Germinal center (tissue), 1 donor: ENCODE results near the gene RPL29.
A peak's percentile ranks its signal among the peaks of the same experiment; 100 is the strongest.
"Not testable (repeated sequence)": the region's sequence is repeated elsewhere in the genome, so short reads cannot be mapped to it uniquely, and the experiment has no call there.

ENCODE experiments used
- DNase-seq: peaks from one replicate; pipeline ENCODE4 v3.0.0; 2012; ENCODE audit warnings: mixed read lengths, low spot score

The RPL29 gene

DNA sequence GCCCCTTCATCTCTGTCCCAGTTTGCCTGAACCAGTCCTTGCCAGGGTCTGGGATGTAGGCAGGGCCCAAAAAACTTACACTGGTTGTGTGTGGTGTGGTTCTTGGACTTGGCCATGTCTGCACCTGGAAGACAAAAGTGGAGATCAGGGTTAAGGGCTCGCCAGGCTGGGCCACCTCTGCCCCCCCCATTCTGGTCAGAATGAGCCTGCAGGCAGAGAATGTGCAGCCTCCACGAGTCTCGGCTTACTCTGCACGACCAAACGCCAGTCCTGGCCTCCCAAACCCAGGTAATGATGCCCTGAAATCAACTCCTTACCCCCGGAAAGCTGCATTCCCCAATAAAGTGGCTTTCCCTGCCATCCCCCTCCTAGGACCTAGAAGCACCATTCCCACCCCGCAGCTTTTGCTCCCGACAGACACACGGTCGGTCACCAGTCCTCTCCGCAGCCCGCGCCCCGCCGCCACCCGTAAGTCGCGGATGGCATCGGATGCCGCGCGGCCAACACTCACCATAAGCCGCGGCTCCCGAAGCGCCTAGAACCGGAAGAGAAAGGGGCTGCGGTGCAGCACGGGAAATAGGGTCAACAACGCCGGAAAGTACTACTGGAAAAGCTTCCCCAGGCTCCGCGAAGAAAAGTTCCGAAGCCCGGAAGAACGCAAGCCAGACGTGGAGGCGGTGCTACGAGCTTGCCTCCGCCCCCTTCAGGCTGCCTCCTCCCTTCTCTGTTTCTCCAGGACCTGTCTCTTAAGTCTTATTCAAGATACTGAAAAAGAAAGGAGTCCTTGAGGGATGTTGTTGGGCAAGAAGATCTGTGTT, at the start of gene RPL29:
Gene RPL29, minus strand, starts transcription at position 550 of the 818 bp plus-strand sequence. Its CDS starts 434 bp downstream, at position 116.
- DNase-seq, result peak; percentile 92

DNA sequence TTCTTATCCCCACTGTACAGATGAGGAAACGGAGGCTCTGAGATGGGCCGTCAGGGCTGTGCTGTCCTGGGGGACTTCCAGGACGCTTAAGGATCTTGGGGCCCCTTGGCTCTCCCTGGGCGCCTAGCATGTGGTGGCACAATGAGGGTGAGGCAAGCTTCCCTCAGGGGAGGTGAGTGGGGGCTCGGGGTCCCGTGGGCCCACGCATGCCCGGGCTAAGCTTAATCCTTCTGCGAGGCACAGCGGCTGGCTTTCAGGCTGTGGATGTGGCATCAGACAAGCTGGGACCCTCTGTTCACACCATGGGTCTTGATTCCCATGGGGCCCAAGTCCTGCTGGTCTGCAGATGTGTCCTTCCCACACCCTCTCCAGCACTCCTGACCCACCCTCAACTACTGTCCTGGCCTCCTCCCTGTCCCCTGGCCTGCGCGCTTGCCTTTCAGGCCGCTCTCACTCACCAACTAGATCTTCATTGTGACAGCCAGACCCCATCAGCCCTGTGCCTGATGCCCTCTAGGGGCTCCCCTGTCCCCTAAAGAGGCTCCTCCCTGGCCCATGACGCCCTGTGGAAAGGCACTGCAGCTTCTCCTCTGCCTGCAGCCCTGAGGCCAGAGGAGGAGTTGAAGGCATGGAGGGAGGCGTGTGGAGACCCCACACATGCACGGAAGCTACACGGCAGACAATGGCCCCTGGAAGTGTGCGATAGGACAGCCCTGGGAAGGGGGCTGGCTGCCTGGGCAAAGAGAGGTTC, 49.3 kb upstream of the RPL29 start:
- DNase-seq, result no peak

GRCh38 chr3:52043750-52044149, 48.1 kb upstream of the RPL29 start:
- DNase-seq, result no peak

- not testable (repeated sequence) for DNase-seq
Measured at GRCh38 chr3:52043039-52043438, 47.3 kb upstream of the RPL29 start.

DNA sequence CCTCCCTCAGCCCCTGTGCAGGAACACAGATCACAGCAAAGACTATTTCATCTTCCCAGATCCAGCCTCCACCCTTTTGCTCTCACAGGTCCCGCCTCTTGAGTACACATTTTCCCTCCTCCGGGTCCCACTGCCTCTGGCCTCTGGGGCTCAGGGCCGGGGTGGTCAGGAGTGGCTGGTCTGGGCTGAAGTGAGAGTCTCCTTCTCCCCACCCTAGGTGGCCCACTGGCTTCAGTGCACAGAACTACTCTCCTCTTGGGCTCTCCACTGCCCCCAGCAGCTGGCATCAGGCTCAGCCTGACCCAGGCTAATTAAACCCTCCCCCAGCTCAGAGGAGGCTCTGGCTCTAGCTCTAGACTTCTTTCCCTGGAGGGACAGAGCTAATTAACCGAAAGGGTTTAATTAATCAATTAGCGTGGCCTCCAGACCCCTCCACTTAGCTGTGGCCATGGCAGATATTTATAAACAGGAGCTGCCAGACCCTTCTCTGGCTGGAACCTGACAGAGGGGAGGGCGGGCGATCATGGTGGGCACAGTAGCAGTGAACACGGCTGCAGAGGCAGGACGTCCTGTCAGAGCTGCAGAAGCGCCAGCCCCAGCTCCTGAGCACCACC, 45.5 kb upstream of the RPL29 start:
- no peak for DNase-seq

- no peak for DNase-seq
Measured at GRCh38 chr3:52040600-52040999, 44.9 kb upstream of the RPL29 start.

DNA sequence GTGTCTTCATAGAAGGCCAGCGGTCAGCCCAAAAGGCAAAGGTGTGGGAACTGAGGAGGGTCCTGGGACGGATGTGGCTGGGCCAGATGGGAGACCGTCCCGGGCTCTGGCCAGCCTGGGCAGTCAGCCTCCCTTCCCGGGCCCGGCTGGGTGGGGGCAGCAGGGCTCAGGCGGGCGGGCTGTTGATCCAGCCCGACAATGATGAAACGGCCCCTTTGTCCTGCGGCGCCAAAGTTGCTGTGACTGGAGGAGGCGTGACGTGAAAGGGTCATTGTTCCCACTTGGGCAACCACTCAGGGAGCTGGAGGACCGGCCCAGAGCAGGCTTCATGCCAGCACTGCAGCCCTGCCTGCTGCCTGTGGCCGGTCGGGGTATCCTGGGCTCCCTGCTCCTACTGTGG, 44.2 kb upstream of the RPL29 start:
- DNase-seq, result no peak

DNA sequence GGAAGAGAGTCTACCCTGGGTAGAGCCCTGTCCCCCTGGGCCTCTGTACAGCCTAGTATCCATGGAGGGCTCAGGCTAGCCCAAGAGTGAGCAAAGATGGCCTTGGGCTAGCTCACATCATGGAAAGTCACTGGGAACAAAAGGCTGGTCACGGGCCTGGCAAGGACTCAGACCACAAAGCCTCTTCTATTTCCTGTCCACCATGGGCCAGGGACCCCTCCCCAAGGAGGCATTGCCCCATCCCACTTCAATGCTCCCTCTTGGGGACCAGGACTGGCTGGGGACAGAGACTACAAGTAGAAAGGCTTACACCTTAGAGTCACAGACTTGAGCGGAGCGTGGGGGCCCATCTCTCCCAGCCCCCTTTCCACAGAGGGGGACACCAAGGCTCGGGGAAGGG, 43.7 kb upstream of the RPL29 start:
- DNase-seq, result no peak

GRCh38 chr3:52038227-52038626, 42.5 kb upstream of the RPL29 start:
- DNase-seq, result no peak

GRCh38 chr3:52037291-52037690, 41.6 kb upstream of the RPL29 start:
- DNase-seq, result no peak

DNA sequence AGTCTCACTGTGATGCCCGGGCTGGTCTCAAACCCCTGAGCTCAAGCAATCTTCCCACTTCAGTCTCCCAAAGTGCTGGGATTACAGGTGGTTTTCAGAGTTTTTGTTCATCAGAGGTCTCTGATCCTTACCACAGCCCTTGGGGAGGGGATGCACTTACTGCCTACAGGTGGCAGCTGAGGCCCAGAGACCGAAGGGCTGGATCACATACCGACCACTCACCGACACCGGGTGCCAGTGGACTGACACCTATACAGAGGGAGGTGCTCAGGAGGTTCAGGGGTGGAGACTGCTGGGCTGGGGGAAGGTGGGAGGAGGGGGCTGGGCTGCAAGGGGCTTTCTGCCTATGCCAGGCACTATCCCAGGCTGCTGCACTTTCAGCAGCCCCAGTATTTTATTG, 41.1 kb upstream of the RPL29 start:
- DNase-seq, result no peak

GRCh38 chr3:52036222-52036694, 40.6 kb upstream of the RPL29 start:
- DNase-seq, result no peak

DNA sequence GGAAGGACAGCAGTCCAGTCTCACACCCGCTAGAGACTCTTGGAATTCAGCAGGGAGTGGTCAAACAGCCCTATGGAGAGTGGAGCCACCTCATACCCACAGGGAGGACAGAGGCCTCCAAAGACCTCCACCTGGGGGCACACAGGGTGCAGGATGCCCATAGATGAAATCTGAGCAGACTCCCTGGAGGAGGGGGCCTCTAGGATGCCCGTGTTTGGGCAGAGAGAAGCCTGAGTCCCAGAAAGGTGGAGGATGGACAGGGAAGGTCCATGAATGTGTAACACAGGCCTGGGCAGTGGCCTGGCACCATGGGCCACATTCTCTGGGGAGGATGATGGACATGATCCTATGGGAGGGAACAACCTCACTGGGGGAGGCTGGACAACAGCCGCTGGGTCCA, 39.0 kb upstream of the RPL29 start:
- no peak for DNase-seq

DNA sequence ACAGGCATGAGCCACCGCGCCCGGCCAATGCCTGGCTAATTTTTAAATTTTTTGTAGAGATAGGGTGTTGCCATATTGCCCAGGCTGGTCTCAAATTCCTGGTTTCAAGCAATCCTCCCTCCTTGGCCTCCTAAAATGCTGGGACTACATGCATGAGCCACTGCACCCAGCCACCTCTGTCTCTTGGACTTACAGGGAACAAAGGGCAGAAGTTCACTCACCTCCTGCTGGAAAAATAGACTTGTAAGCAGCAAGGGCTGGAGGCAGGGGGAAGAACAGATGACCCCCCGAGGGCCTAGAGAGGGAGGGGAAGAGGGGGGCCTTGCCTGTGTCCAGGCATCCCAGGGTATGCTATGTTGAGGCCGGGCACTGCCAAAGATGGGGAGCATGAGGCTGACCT, 38.5 kb upstream of the RPL29 start:
- DNase-seq, result no peak

DNA sequence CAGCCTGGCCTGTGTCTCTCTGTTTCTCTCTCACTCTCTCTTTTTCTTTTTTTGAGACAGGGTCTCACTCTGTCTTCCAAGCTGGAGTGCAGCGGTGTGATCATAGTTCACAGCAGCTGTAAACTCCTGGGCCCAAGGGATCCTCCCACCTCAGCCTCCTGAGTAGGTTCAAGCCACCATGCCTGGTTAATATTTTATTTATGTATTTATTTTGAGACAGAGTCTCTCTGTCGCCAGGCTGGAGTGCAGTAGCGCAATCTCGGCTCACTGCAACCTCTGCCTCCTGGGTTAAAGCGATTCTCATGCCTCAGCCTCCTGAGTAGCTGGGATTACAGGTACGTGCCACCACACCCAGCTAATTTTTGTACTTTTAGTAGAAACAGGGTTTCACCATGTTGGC, 38.1 kb upstream of the RPL29 start:
- not testable (repeated sequence) for DNase-seq

- no peak for DNase-seq
Measured at GRCh38 chr3:52032702-52033408, 37.2 kb upstream of the RPL29 start.

- DNase-seq, result no peak
Measured at GRCh38 chr3:52031896-52032295, 36.2 kb upstream of the RPL29 start.

GRCh38 chr3:52030714-52031310, 35.1 kb upstream of the RPL29 start:
- no peak for DNase-seq

DNA sequence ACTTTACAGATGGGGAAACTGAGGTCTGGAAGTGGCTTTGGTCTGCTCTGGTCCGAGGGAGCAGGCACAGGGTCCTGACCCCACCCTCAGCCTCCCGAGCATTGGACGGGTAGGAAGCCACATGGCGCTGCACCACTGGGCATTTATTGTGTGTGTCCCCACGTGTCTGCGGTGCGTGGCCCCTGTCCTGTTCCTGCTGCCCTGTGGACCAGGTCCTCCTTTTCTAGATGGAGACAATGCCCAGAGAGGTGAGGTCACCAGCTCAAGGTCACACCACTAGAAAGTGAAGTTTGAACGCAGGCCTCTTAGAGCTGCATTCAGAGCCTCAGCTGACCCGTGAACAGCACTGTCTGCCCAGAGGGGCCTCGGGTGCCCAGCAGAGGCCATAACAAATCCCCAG, 33.8 kb upstream of the RPL29 start:
- DNase-seq, result no peak

- DNase-seq, result no peak
Measured at GRCh38 chr3:52029053-52029452, 33.4 kb upstream of the RPL29 start.

DNA sequence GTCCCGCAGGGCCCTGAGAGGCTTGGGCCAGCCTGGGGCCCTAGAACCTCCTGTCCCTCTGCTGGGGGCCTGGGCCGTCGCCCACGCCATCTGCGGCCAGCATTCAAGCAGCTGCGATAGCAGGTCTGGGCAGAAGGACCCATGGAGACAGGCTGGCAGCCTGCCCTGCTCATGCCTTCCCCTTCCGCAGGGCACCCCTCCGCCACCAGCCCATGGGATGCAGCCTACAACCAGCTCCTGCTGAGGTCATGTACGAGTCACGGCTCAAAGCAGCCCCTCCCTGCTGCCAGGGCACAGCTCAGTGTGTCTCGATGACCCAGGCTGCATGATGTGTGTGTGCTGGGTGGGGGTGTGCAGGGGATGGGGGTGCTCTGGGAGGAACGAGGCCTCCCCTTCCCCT, 32.9 kb upstream of the RPL29 start:
- DNase-seq, result no peak

- DNase-seq, result no peak
Measured at GRCh38 chr3:52026041-52026440, 30.3 kb upstream of the RPL29 start.
